GM19438 (cell line): ENCODE measurements around the gene EFCAB7.

ENCODE experiments used
- ATAC-seq: cut with Tn5 transposase; IDR thresholded peaks from one replicate; pipeline ENCODE4 v1.9.1; 2021; ENCODE audit warnings: low read depth; ENCODE audit not compliant: unreplicated experiment

The EFCAB7 gene

GRCh38 chr1:63601463-63601862 lies 78.1 kb downstream of the EFCAB7 start:
- ATAC-seq, result no peak

GRCh38 chr1:63601912-63602311 lies 78.6 kb downstream of the EFCAB7 start:
- ATAC-seq, result no peak

GRCh38 chr1:63602629-63603028 lies 79.3 kb downstream of the EFCAB7 start:
- ATAC-seq, result no peak

- no peak for ATAC-seq
Measured at GRCh38 chr1:63603810-63604209, 80.5 kb downstream of the EFCAB7 start.

GRCh38 chr1:63607322-63607721 lies 84.0 kb downstream of the EFCAB7 start:
- ATAC-seq, result no peak

- ATAC-seq, result no peak
Measured at GRCh38 chr1:63611231-63611630, 87.9 kb downstream of the EFCAB7 start.

GRCh38 chr1:63612564-63612963 lies 89.2 kb downstream of the EFCAB7 start:
- ATAC-seq, result no peak

- no peak for ATAC-seq
Measured at GRCh38 chr1:63612971-63613370, 89.6 kb downstream of the EFCAB7 start.

GRCh38 chr1:63615768-63616420 lies 92.6 kb downstream of the EFCAB7 start:
- ATAC-seq, result no peak

- ATAC-seq, result no peak
Measured at GRCh38 chr1:63617450-63617849, 94.1 kb downstream of the EFCAB7 start.

- no peak for ATAC-seq
Measured at GRCh38 chr1:63618011-63618410, 94.7 kb downstream of the EFCAB7 start.

GRCh38 chr1:63619558-63619957 lies 96.2 kb downstream of the EFCAB7 start:
- no peak for ATAC-seq

GRCh38 chr1:63620671-63621070 lies 97.3 kb downstream of the EFCAB7 start:
- ATAC-seq, result no peak

- no peak for ATAC-seq
Measured at GRCh38 chr1:63621075-63621474, 97.8 kb downstream of the EFCAB7 start.

GRCh38 chr1:63621698-63622097 lies 98.4 kb downstream of the EFCAB7 start:
- no peak for ATAC-seq
